Keratinocyte (primary cell): ENCODE data around the gene TOLLIP. TPM values are rescaled to one million over a fixed set of nuclear protein-coding genes. Genes with fewer than 3 reads are reported as not detected.
"Not testable (repeated sequence)": the region's sequence is repeated elsewhere in the genome, so short reads cannot be mapped to it uniquely, and the experiment has no call there.

Experiments
- DNase-seq: peaks from one replicate; pipeline ENCODE4 v3.0.0-alpha.2; 2011; ENCODE audit warnings: low read depth, missing footprints, low spot score
- FAIRE-seq: peaks from 2 replicates; lab custom pipeline; 2011; peaks lifted over from hg19 to GRCh38; lab: Jason Lieb, UNC
- H2AFZ ChIP-seq: 2 replicates; pipeline ENCODE4 v1.6.0; 2012; ENCODE audit warnings: low read length, control low read depth, inconsistent platforms; ENCODE audit not compliant: control insufficient read depth
- H3K27ac ChIP-seq: 2 replicates; pipeline ENCODE4 v1.5.1; 2011; ENCODE audit warnings: low read length; ENCODE audit not compliant: control insufficient read depth, insufficient read depth
- H3K27me3 ChIP-seq: 3 replicates; pipeline ENCODE4 v1.6.0; 2011; ENCODE audit warnings: low read length; ENCODE audit not compliant: control insufficient read depth, insufficient read depth; ENCODE audit errors: extremely low read depth
- H3K36me3 ChIP-seq, 2 experiments: 2 replicates in 1 of 2; 3 replicates in 1 of 2; pipeline ENCODE4 v1.5.1; 2011; ENCODE audit warnings: low read length in 2 of 2, mild to moderate bottlenecking in 1 of 2; ENCODE audit not compliant: control insufficient read depth in 2 of 2, insufficient read depth in 2 of 2; ENCODE audit errors: extremely low read depth in 1 of 2
- H3K4me1 ChIP-seq: 3 replicates; pipeline ENCODE4 v1.5.1; 2011; ENCODE audit warnings: low read length; ENCODE audit not compliant: control insufficient read depth, insufficient read depth; ENCODE audit errors: extremely low read depth
- H3K4me2 ChIP-seq: 3 replicates; pipeline ENCODE4 v1.6.0; 2011; ENCODE audit warnings: low read depth, low read length; ENCODE audit not compliant: control insufficient read depth, insufficient read depth; ENCODE audit errors: extremely low read depth
- H3K4me3 ChIP-seq, 3 experiments: fragments of 200-600 bp in 1 of 3; sonication (generic) in 1 of 3; 2 replicates in 2 of 3; 3 replicates in 1 of 3; pipeline ENCODE4 v1.5.1; 2011 to 2016; ENCODE audit warnings: low read length in 3 of 3, mild to moderate bottlenecking in 3 of 3, control low read depth in 2 of 3, inconsistent platforms in 1 of 3, low read depth in 1 of 3, mixed read lengths in 1 of 3, mixed run types in 1 of 3, moderate library complexity in 1 of 3; ENCODE audit not compliant: control insufficient read depth in 2 of 3, insufficient read depth in 2 of 3; ENCODE audit errors: extremely low read depth in 1 of 3
- H3K79me2 ChIP-seq: 2 replicates; pipeline ENCODE4 v1.6.0; 2012; ENCODE audit warnings: low read length; ENCODE audit not compliant: control insufficient read depth, insufficient read depth
- H3K9ac ChIP-seq: 3 replicates; pipeline ENCODE4 v1.6.0; 2011; ENCODE audit warnings: low read length; ENCODE audit not compliant: control insufficient read depth, insufficient read depth; ENCODE audit errors: extremely low read depth
- H3K9me1 ChIP-seq: 3 replicates; pipeline ENCODE4 v1.6.0; 2011; ENCODE audit warnings: low read length; ENCODE audit not compliant: control insufficient read depth, insufficient read depth; ENCODE audit errors: extremely low read depth
- H3K9me3 ChIP-seq: 2 replicates; pipeline ENCODE4 v1.5.1; 2012; ENCODE audit warnings: low read depth, low read length; ENCODE audit not compliant: control insufficient read depth
- H4K20me1 ChIP-seq: 3 replicates; pipeline ENCODE4 v1.6.0; 2011; ENCODE audit warnings: low read length; ENCODE audit not compliant: control insufficient read depth, insufficient read depth; ENCODE audit errors: extremely low read depth
- EZH2 ChIP-seq: IDR thresholded peaks from one replicate; pipeline ENCODE4 v1.6.1; 2012; ENCODE audit warnings: inconsistent platforms, mild to moderate bottlenecking, low read length, moderate library complexity
- dilution Hi-C: fragments of 300-500 bp; cut with MboI; formaldehyde crosslinking; loops from one replicate; pipeline ENCODE4 v1.7.0; 2020; ENCODE audit warnings: low sequenced_read_pairs; ENCODE audit not compliant: extremely low pct_ligation_motif_present
- polyA plus RNA-seq, 5 experiments: library from polyadenylated mRNA; depleted of rRNA in 3 of 5; stranded (reverse) in 3 of 5; stranded (forward) in 1 of 5; unstranded in 1 of 5; fragments of >200 nt; gene quantifications; 1 replicate in 1 of 5; 2 replicates in 3 of 5; 3 replicates in 1 of 5; pipeline versions ENCODE4 v1.2.1 to v1.2.3, GENCODE V29; 2011 to 2012; ENCODE audit warnings: missing spikeins in 2 of 5, low read depth in 1 of 5, low replicate concordance in 1 of 5
- TF ChIP-seq, protein P1 (sequence below), 3 experiments: IDR thresholded peaks in 1 of 3; conservative IDR thresholded peaks in 1 of 3; optimal IDR thresholded peaks in 1 of 3; 2 replicates in 2 of 3; 3 replicates in 1 of 3; pipeline versions ENCODE3 to v1.5.1; 2011; ENCODE audit warnings: low read length in 3 of 3, mild to moderate bottlenecking in 3 of 3, moderate library complexity in 2 of 3, control low read depth in 1 of 3, inconsistent platforms in 1 of 3; ENCODE audit not compliant: insufficient read depth in 2 of 3; ENCODE audit errors: extremely low read depth in 1 of 3

Gene TOLLIP
- polyA plus RNA-seq, 1 donor (not counting 4 experiments of a cell fraction or from before 2014, with no cell fraction given) = 40.2 TPM

- dilution Hi-C loops = no loop called here
- no peaks in the 10 kb centered on the region for H3K36me3 ChIP-seq
- H2AFZ ChIP-seq = no peak overlapping the region
- FAIRE-seq = no peak
- H3K9me1 ChIP-seq = no peaks in the 10 kb centered on the region
- DNase-seq = no peak
- no peak overlapping the region for H3K4me2 ChIP-seq
- no peaks in the 10 kb centered on the region for H3K79me2 ChIP-seq
- H3K9ac ChIP-seq = no peak overlapping the region
- no peaks in the 10 kb centered on the region for H4K20me1 ChIP-seq
- H3K4me1 ChIP-seq = no peaks in the 10 kb centered on the region
- H3K9me3 ChIP-seq = no peaks in the 10 kb centered on the region
- H3K27me3 ChIP-seq = peaks cover 6% of the 10 kb centered on the region
- TF ChIP-seq EZH2 = no peak
- TF ChIP-seq, protein P1, sequence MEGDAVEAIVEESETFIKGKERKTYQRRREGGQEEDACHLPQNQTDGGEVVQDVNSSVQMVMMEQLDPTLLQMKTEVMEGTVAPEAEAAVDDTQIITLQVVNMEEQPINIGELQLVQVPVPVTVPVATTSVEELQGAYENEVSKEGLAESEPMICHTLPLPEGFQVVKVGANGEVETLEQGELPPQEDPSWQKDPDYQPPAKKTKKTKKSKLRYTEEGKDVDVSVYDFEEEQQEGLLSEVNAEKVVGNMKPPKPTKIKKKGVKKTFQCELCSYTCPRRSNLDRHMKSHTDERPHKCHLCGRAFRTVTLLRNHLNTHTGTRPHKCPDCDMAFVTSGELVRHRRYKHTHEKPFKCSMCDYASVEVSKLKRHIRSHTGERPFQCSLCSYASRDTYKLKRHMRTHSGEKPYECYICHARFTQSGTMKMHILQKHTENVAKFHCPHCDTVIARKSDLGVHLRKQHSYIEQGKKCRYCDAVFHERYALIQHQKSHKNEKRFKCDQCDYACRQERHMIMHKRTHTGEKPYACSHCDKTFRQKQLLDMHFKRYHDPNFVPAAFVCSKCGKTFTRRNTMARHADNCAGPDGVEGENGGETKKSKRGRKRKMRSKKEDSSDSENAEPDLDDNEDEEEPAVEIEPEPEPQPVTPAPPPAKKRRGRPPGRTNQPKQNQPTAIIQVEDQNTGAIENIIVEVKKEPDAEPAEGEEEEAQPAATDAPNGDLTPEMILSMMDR (optimal IDR thresholded peaks at IDR 0.05 in 1 of 3, IDR thresholded peaks at IDR 0.05 in 1 of 3, conservative IDR thresholded peaks at IDR 0.05 in 1 of 3; ENCODE audit: extremely low read depth in 1 of 3, insufficient read depth in 2 of 3, low read length in 3 of 3) = no peak
- no peak overlapping the region for H3K4me3 ChIP-seq
- H3K27ac ChIP-seq = no peak overlapping the region
These were observed 33.5 kb upstream of the TOLLIP start for GRCh38 chr11:1342946-1343345.

DNA sequence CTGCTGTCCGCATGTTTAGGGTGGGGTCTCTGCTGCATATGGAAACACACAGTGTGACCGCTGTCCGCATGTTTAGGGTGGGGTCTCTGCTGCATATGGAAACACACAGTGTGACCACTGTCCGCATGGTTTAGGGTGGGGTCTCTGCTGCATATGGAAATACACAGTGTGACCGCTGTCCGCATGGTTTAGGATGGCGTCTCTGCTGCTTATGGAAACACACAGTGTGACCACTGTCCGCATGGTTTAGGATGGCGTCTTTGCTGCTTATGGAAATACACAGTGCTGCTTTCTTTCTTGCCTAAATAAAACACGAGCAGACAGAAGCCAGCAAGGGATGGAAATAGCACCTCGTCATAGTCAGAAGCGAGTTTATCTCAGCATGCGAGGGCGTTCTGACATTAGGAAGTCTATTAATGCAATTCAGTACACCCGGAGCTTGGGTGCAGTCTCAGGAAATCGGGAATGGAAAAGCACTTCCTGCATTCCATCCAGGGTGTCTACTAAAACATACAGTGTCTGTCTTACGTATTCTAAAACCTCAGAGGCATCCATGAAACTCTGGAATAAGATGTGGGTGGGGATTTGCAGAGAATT is 32.6 kb upstream of the TOLLIP start:
- Histone ChIP-seq H3K27me3 (peaks cover 14% of the 10 kb centered on the region), H3K9me1 (no peaks in the 10 kb centered on the region), H3K4me3 (no peak overlapping the region), H3K9me3 (no peaks in the 10 kb centered on the region), H3K9ac (no peak overlapping the region), H3K27ac (no peak overlapping the region), H2AFZ (peak overlapping the region; percentile 68), H3K79me2 (no peaks in the 10 kb centered on the region), H3K4me1 (no peaks in the 10 kb centered on the region), H3K4me2 (peak overlapping the region; percentile 24), H3K36me3 (no peaks in the 10 kb centered on the region), H4K20me1 (no peaks in the 10 kb centered on the region)
- FAIRE-seq (peak; percentile 43), DNase-seq (no peak)
- dilution Hi-C loops = no loop called here
- TF ChIP-seq, protein P1 (optimal IDR thresholded peaks at IDR 0.05 in 1 of 3, IDR thresholded peaks at IDR 0.05 in 1 of 3, conservative IDR thresholded peaks at IDR 0.05 in 1 of 3; ENCODE audit: extremely low read depth in 1 of 3, insufficient read depth in 2 of 3, low read length in 3 of 3) = no peak
- TF ChIP-seq EZH2 = no peak

DNA sequence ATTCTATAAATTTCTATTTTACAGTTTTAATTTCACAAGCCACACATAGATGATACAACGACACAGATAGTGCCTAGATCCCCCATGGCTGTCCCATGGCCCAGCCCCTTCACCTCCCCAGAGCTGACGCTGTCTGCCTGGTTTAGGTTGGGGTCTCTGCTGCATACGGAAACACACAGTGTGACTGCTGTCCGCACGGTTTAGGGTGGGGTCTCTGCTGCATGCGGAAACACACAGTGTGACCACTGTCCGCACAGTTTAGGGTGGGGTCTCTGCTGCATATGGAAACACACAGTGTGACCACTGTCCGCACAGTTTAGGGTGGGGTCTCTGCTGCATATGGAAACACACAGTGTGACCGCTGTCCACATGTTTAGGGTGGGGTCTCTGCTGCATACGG is 31.8 kb upstream of the TOLLIP start:
- H2AFZ ChIP-seq, dilution Hi-C loops, H3K9me1 ChIP-seq, H3K4me1 ChIP-seq, FAIRE-seq, H3K4me2 ChIP-seq, H3K4me3 ChIP-seq, H3K27ac ChIP-seq, H3K9me3 ChIP-seq, H3K79me2 ChIP-seq, H4K20me1 ChIP-seq, DNase-seq, H3K9ac ChIP-seq, H3K36me3 ChIP-seq: not testable (repeated sequence)
- peaks cover 17% of the 10 kb centered on the region for H3K27me3 ChIP-seq
